ENCODE measurements around the gene ZNF518A. TPM values are rescaled to one million over a fixed set of nuclear protein-coding genes. Genes with fewer than 3 reads are reported as not detected.
"Not testable (repeated sequence)": the region's sequence is repeated elsewhere in the genome, so short reads cannot be mapped to it uniquely, and the experiment has no call there.

Gene ZNF518A
- total RNA-seq, 1 donor from 2014 or later, result 11.6 TPM

GRCh38 chr10:96137567-96137966 is 7.5 kb downstream of the ZNF518A start:
- ATAC-seq, result no peak

- ATAC-seq, result no peak
These were observed 8.0 kb downstream of the ZNF518A start for GRCh38 chr10:96138102-96138501.

DNA sequence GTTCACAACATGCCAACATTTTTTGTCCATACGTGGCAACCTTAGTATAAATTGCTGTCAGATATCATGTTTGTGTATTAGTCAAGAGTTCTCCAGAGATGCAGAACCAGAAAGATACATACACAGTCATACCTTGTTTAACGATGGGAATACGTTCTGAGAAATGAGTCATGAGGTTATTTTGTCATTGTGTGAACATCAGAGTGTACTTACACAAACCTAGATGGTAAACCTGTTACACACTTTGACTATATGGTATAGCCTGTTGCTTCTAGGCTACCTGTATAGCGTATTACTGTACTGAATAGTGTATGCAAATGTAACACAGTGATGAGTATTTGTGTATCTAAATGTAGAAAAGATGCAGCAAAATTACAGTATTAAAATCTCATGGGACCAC is 22.3 kb downstream of the ZNF518A start:
- no peak for ATAC-seq

- ATAC-seq, result no peak
These were observed 23.0 kb downstream of the ZNF518A start for GRCh38 chr10:96153070-96153469.

GRCh38 chr10:96165726-96166125 is 35.6 kb downstream of the ZNF518A start:
- peak; percentile 25 for ATAC-seq

DNA sequence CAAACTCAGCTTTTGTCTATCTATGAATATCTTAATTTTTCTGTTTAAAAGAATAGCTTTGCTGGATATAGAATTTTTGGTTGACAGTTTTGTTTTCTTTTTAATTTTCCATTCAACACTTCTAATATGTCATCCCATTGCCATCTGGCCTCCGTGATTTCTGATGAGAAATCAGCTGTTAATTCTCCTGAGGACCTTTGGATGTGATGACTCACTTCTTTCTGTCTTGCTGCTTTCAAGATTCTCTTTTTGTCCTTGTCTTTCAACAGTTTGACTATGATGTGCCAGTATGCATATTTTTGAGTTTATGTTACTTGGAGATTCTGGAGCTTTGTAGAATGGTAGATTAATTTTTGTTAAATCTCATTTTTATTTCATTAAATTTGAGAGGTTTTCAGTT is 38.4 kb downstream of the ZNF518A start:
- no peak for ATAC-seq

DNA sequence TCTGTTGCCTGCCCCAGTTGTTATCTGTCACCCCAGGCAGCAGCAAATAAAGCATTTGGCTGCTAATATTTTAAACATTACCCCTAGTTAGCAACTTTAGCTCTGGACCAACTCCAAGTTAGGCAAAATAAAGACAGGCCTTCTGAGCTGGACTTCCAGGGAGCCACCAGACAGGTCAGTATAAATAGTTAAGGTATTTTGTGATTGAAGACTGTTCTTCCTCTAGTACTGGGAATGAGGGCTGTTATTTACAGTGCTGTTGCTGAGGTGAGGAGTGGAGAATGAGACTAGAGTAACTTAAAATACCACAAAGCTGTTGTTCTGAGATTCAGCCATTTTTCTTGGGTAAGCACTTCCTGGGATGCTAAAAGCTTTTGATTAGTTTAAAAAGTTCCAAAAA is 40.1 kb downstream of the ZNF518A start:
- no peak for ATAC-seq

DNA sequence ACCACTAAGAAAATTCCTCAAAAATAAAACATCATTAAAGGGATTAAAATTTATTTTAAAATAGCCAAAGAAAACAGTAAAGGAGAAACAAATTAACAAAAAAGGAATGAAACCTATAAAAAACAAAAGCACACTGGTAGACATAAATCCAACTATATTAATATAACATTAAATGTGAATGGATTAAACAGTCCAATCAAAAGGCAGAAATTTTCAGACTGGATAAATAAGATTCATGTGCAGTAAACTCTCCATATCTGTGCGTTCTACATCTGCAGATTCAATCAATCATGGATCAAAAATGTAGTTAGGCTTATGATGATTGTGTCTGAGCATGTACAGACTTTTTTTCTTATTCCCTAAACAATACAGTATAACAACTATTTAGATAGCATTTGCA is 42.6 kb downstream of the ZNF518A start:
- no peak for ATAC-seq

DNA sequence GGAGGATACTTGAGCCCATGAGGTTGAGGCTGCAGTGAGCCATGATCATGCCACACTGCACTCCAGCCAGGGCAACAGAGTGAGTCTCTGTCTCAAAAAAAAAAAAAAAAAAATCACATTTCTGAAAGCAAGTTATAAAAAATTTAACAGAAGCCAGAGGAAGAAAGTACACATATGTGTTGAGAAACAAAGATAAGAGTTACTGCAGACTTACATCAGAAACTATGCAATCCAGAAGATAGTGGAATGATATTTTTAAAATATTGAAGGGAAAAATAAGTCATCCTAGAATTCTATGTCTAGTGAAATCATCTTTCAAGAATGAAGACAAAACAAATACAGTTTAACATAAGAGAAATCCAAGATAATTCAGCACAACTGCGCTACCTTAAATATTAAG is 46.9 kb downstream of the ZNF518A start:
- ATAC-seq, result no peak

GRCh38 chr10:96188421-96188820 is 58.3 kb downstream of the ZNF518A start:
- no peak for ATAC-seq

DNA sequence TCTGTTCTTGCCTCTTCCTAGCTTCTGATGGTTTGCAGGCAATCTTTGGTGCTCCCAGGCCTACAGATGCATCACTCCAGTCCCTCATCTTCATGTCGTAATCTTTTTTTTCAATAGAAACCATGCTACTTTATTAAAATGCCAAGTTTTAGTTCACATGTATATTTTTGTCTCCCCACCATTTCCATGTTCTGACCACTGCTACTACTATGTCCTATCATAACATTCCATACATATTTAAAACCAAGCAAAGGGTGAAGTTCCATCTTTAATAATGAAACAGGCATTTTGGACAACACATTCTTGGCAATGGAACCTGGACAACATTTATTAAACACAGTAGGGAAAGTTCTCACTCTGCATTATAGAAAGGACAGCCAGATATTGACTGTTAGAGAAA is 58.8 kb downstream of the ZNF518A start:
- no peak for ATAC-seq

- ATAC-seq, result not testable (repeated sequence)
These were observed 59.4 kb downstream of the ZNF518A start for GRCh38 chr10:96189505-96189904.

DNA sequence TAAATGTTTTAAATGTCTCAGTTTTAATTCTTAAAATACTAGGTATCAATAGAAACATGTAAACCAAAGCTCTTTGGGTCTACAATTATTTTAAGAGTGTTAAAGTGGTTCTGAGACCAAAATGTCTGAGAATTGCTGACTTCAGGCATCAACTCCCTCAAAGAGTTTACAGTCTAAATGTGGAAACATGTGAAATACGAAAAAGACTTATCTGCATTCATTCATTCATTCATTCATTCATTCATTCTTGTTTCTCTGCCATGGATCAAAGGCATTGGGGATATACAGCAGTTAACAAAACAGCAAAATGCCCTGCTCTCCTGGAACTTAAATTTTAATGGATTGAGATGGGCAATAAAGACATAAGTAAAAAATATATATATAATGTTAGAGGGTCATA is 71.4 kb downstream of the ZNF518A start:
- no peak for ATAC-seq

- ATAC-seq, result no peak
These were observed 75.5 kb downstream of the ZNF518A start for GRCh38 chr10:96205580-96205979.

- no peak for ATAC-seq
These were observed 78.2 kb downstream of the ZNF518A start for GRCh38 chr10:96208271-96208670.

GRCh38 chr10:96208946-96209345 is 78.8 kb downstream of the ZNF518A start:
- no peak for ATAC-seq

GRCh38 chr10:96211764-96212163 is 81.7 kb downstream of the ZNF518A start:
- no peak for ATAC-seq

- no peak for ATAC-seq
These were observed 82.8 kb downstream of the ZNF518A start for GRCh38 chr10:96212911-96213310.

Other genes starting within 250 kb of the ZNF518A start
- 0.36 TPM for gene CC2D2B, start 222.3 kb upstream of the ZNF518A start, total RNA-seq
- 2.4 TPM for gene CCNJ, start 86.7 kb upstream of the ZNF518A start, total RNA-seq
- 51.3 TPM for gene BLNK, start 141.3 kb downstream of the ZNF518A start, total RNA-seq
- gene DNTT, start 174.1 kb downstream of the ZNF518A start, total RNA-seq, result not detected
- gene OPALIN, start 228.7 kb downstream of the ZNF518A start, total RNA-seq, result not detected